H9 (cell line): Measurements from ENCODE around the gene MYL9. TPM values are rescaled to one million over a fixed set of nuclear protein-coding genes. Genes with fewer than 3 reads are reported as not detected.

Experiments
- DNase-seq: peaks from one replicate; pipeline ENCODE4 v3.0.0-alpha.2; 2017
- H2AFZ ChIP-seq: one replicate; pipeline ENCODE4 v1.6.1; 2013; ENCODE audit warnings: mild to moderate bottlenecking, low read length, control low read depth, moderate library complexity
- H2AK5ac ChIP-seq: 2 replicates; pipeline ENCODE4 v1.6.1; 2013; ENCODE audit warnings: low read length, control low read depth, mixed read lengths; ENCODE audit not compliant: insufficient read length
- H2BK120ac ChIP-seq: one replicate; pipeline ENCODE4 v1.6.1; 2013; ENCODE audit warnings: low read depth, mild to moderate bottlenecking, low read length, control low read depth, inconsistent platforms; ENCODE audit not compliant: poor library complexity, severe bottlenecking
- H2BK12ac ChIP-seq: 2 replicates; pipeline ENCODE4 v1.6.1; 2013; ENCODE audit warnings: low read length, control low read depth, mixed read lengths, low read depth; ENCODE audit not compliant: insufficient read length
- H2BK15ac ChIP-seq: 2 replicates; pipeline ENCODE4 v1.6.1; 2013; ENCODE audit warnings: low read depth, low read length, control low read depth
- H2BK20ac ChIP-seq: one replicate; pipeline ENCODE4 v1.6.1; 2013; ENCODE audit warnings: low read depth, mild to moderate bottlenecking, low read length, control low read depth, inconsistent platforms; ENCODE audit not compliant: poor library complexity, severe bottlenecking
- H2BK5ac ChIP-seq: 2 replicates; pipeline ENCODE4 v1.6.1; 2013; ENCODE audit warnings: low read length, control low read depth, mixed read lengths; ENCODE audit not compliant: insufficient read length
- H3K14ac ChIP-seq: 2 replicates; pipeline ENCODE4 v1.6.1; 2013; ENCODE audit warnings: low read length, control low read depth; ENCODE audit not compliant: insufficient read depth
- H3K18ac ChIP-seq: 2 replicates; pipeline ENCODE4 v1.6.1; 2013; ENCODE audit warnings: low read depth, mild to moderate bottlenecking, mixed read lengths, low read length, control low read depth; ENCODE audit not compliant: insufficient read length
- H3K23ac ChIP-seq: 2 replicates; pipeline ENCODE4 v1.6.1; 2013; ENCODE audit warnings: low read length, control low read depth, mixed read lengths, low read depth; ENCODE audit not compliant: insufficient read length
- H3K23me2 ChIP-seq: 2 replicates; pipeline ENCODE4 v1.6.1; 2013; ENCODE audit warnings: low read depth, mild to moderate bottlenecking, mixed read lengths, low read length, control low read depth; ENCODE audit not compliant: insufficient read length, poor library complexity, severe bottlenecking
- H3K27ac ChIP-seq: 2 replicates; pipeline ENCODE4 v1.5.1; 2013; ENCODE audit warnings: low read length, control low read depth, mixed read lengths, low read depth; ENCODE audit not compliant: insufficient read length
- H3K27me3 ChIP-seq: 2 replicates; pipeline ENCODE4 v1.6.1; 2013; ENCODE audit warnings: low read length, control low read depth, inconsistent platforms; ENCODE audit not compliant: insufficient read depth
- H3K4ac ChIP-seq: 2 replicates; pipeline ENCODE4 v1.6.1; 2013; ENCODE audit warnings: low read depth, mild to moderate bottlenecking, control low read depth, inconsistent platforms, low read length, moderate library complexity
- H3K4me1 ChIP-seq: 2 replicates; pipeline ENCODE4 v1.6.1; 2013; ENCODE audit warnings: low read length, control low read depth, inconsistent platforms; ENCODE audit not compliant: insufficient read depth
- H3K4me2 ChIP-seq: 2 replicates; pipeline ENCODE4 v1.6.1; 2013; ENCODE audit warnings: low read length, control low read depth, mixed read lengths; ENCODE audit not compliant: insufficient read length, insufficient read depth
- H3K56ac ChIP-seq: 2 replicates; pipeline ENCODE4 v1.6.1; 2013; ENCODE audit warnings: low read depth, mild to moderate bottlenecking, mixed read lengths, low read length, control low read depth; ENCODE audit not compliant: insufficient read length
- H3K79me1 ChIP-seq: 2 replicates; pipeline ENCODE4 v1.6.1; 2013; ENCODE audit warnings: low read depth, mild to moderate bottlenecking, moderate library complexity, low read length, control low read depth, inconsistent platforms; ENCODE audit not compliant: insufficient read depth, poor library complexity, severe bottlenecking
- H3K79me2 ChIP-seq: 2 replicates; pipeline ENCODE4 v1.6.1; 2013; ENCODE audit warnings: low read length, control low read depth, inconsistent platforms; ENCODE audit not compliant: insufficient read depth
- H3K9ac ChIP-seq: 2 replicates; pipeline ENCODE4 v1.6.1; 2013; ENCODE audit warnings: low read length, control low read depth, mixed read lengths; ENCODE audit not compliant: insufficient read length; ENCODE audit errors: extremely low read depth
- H3K9me3 ChIP-seq: one replicate; pipeline ENCODE4 v1.6.1; 2013; ENCODE audit warnings: low read depth, low read length, inconsistent platforms; ENCODE audit not compliant: control insufficient read depth
- H3T11ph ChIP-seq: one replicate; pipeline ENCODE4 v1.6.1; 2013; ENCODE audit warnings: mild to moderate bottlenecking, low read length, control low read depth, inconsistent platforms
- H4K20me1 ChIP-seq: one replicate; pipeline ENCODE4 v1.6.1; 2013; ENCODE audit not compliant: control insufficient read depth, insufficient read length, insufficient read depth
- H4K5ac ChIP-seq: 2 replicates; pipeline ENCODE4 v1.6.1; 2013; ENCODE audit warnings: low read depth, mild to moderate bottlenecking, mixed read lengths, low read length, control low read depth; ENCODE audit not compliant: insufficient read length
- H4K8ac ChIP-seq: replicated peaks from 2 replicates; pipeline ENCODE4 v1.6.1; 2013; ENCODE audit warnings: low read length, control low read depth, mixed read lengths, low read depth; ENCODE audit not compliant: insufficient read length
- H4K91ac ChIP-seq: 2 replicates; pipeline ENCODE4 v1.6.1; 2013; ENCODE audit warnings: low read depth, mild to moderate bottlenecking, moderate library complexity, mixed read lengths, low read length, control low read depth; ENCODE audit not compliant: insufficient read length
- H3K27ac Mint-ChIP-seq, 3 experiments: 2 replicates in 2 of 3; 3 replicates in 1 of 3; pipeline ENCODE4 v1.8.0; 2020 to 2021; ENCODE audit warnings: mixed read lengths in 3 of 3, mild to moderate bottlenecking in 1 of 3, moderate library complexity in 1 of 3
- H3K27me3 Mint-ChIP-seq: 2 replicates; pipeline ENCODE4 v1.8.0; 2021; ENCODE audit warnings: low read depth, mild to moderate bottlenecking, moderate library complexity, mixed read lengths
- H3K36me3 Mint-ChIP-seq, 3 experiments: 2 replicates in 2 of 3; 3 replicates in 1 of 3; pipeline ENCODE4 v1.8.0; 2020 to 2021; ENCODE audit warnings: low read depth in 3 of 3, mixed read lengths in 3 of 3; ENCODE audit not compliant: insufficient read depth in 1 of 3
- H3K4me1 Mint-ChIP-seq, 2 experiments: 2 replicates each; pipeline ENCODE4 v1.8.0; 2020; ENCODE audit warnings: mixed read lengths in 2 of 2
- H3K4me3 Mint-ChIP-seq, 2 experiments: 2 replicates in 1 of 2; 3 replicates in 1 of 2; pipeline ENCODE4 v1.8.0; 2020 to 2021; ENCODE audit warnings: mild to moderate bottlenecking in 2 of 2, mixed read lengths in 2 of 2, moderate library complexity in 1 of 2
- H3K9me3 Mint-ChIP-seq, 2 experiments: 2 replicates in 1 of 2; 3 replicates in 1 of 2; pipeline ENCODE4 v1.8.0; 2020; ENCODE audit warnings: mild to moderate bottlenecking in 2 of 2, mixed read lengths in 2 of 2, moderate library complexity in 1 of 2
- CTCF ChIP-seq: fragments of 200-600 bp; sonication (generic); conservative IDR thresholded peaks from 3 replicates; pipeline ENCODE4 v1.8.0; 2021; ENCODE audit warnings: antibody characterized with exemption, mild to moderate bottlenecking
- WGBS: extraction: QIAGEN DNeasy Blood & Tissue Kit; methylation state at CpG from one replicate; pipeline ENCODE4 v1.1.7; 2013; ENCODE audit warnings: missing lambda C conversion rate, low lambda C conversion rate, mixed read lengths; ENCODE audit not compliant: insufficient read length; ENCODE audit errors: extremely low coverage; 5-methylcytosine and 5-hydroxymethylcytosine counted together
- total RNA-seq: library from RNA; stranded (reverse); gene quantifications from 2 replicates; pipeline ENCODE4 v1.2.1, GENCODE V29; 2021

MYL9 gene
- total RNA-seq, 1 experiment from 2014 or later = 218 TPM

- Histone ChIP-seq H3K9ac (no peak overlapping the region), H3K27me3 (no peaks in the 10 kb centered on the region), H3K23ac (no peak overlapping the region), H3K4me1 (peaks cover 8% of the 10 kb centered on the region), H4K8ac (no peak overlapping the region), H2AK5ac (no peak overlapping the region), H2BK15ac (no peak overlapping the region), H2AFZ (no peak overlapping the region), H3T11ph (no peak overlapping the region), H3K27ac (no peak overlapping the region), H2BK5ac (no peak overlapping the region), H2BK20ac (no peak overlapping the region), H3K23me2 (no peaks in the 10 kb centered on the region), H4K20me1 (no peaks in the 10 kb centered on the region), H3K9me3 (no peaks in the 10 kb centered on the region), H2BK120ac (no peak overlapping the region), H3K14ac (no peak overlapping the region), H3K79me1 (no peaks in the 10 kb centered on the region), H4K91ac (no peak overlapping the region), H4K5ac (no peak overlapping the region), H2BK12ac (no peak overlapping the region), H3K18ac (no peak overlapping the region), H3K4ac (no peak overlapping the region), H3K79me2 (no peaks in the 10 kb centered on the region; the same call in 1 of the 2 replicates), H3K4me2 (no peak overlapping the region), H3K56ac (no peak overlapping the region)
- TF ChIP-seq CTCF = no peak
- peaks cover 15 to 33% (median 16%) of the 10 kb centered on the region in 3 experiments for H3K36me3 Mint-ChIP-seq
- no CpG with 5 or more reads among the region's 3 CpGs for WGBS
- H3K27ac Mint-ChIP-seq = no peak overlapping the region
- H3K4me3 Mint-ChIP-seq = no peak overlapping the region
- peaks cover 34 to 40% of the 10 kb centered on the region in 2 experiments for H3K4me1 Mint-ChIP-seq
- H3K9me3 Mint-ChIP-seq = peaks cover 12 to 14% of the 10 kb centered on the region in 2 experiments
- no peak for DNase-seq
- H3K27me3 Mint-ChIP-seq = peaks cover 1% of the 10 kb centered on the region; the same call in 1 of the 2 replicates
These were observed 24.2 kb downstream of the MYL9 start for GRCh38 chr20:36565520-36565919.
